HT1080 (cell line): ENCODE results near the gene SETX. TPM values are rescaled to one million over a fixed set of nuclear protein-coding genes. Genes with fewer than 3 reads are reported as not detected.

Source experiments
- DNase-seq: peaks from one replicate; pipeline ENCODE4 v3.0.0-alpha.2; 2015; ENCODE audit warnings: low read depth
- total RNA-seq: library from RNA; depleted of rRNA; stranded (reverse); fragments of >200 nt; shearing (Covaris generic); gene quantifications from 2 replicates; pipeline ENCODE4 v1.2.3, GENCODE V29; 2014

Gene SETX
- total RNA-seq, 1 experiment from 2014 or later: 16.1 TPM

- no peak for DNase-seq
These were observed 65.8 kb downstream of the SETX start for GRCh38 chr9:132288966-132289365.

- DNase-seq: peak; percentile 10
These were observed 66.4 kb downstream of the SETX start for GRCh38 chr9:132288361-132288760.

GRCh38 chr9:132287256-132287760, 67.5 kb downstream of the SETX start:
- no peak for DNase-seq

GRCh38 chr9:132283863-132284262, 70.9 kb downstream of the SETX start:
- DNase-seq: peak; percentile 3

GRCh38 chr9:132283165-132283564, 71.6 kb downstream of the SETX start:
- no peak for DNase-seq

- no peak for DNase-seq
These were observed 79.9 kb downstream of the SETX start for GRCh38 chr9:132274861-132275260.

- DNase-seq: peak; percentile 37
These were observed 84.9 kb downstream of the SETX start for GRCh38 chr9:132269704-132270516.

GRCh38 chr9:132268725-132269352, 85.9 kb downstream of the SETX start:
- peak; percentile 61 for DNase-seq

GRCh38 chr9:132267660-132268059, 87.1 kb downstream of the SETX start:
- no peak for DNase-seq

GRCh38 chr9:132266017-132266416, 88.8 kb downstream of the SETX start:
- DNase-seq: no peak

- no peak for DNase-seq
These were observed 93.9 kb downstream of the SETX start for GRCh38 chr9:132260846-132261245.

- no peak for DNase-seq
These were observed 104.2 kb downstream of the SETX start for GRCh38 chr9:132250324-132251262.

GRCh38 chr9:132249690-132250089, 105.1 kb downstream of the SETX start:
- DNase-seq: no peak

GRCh38 chr9:132249123-132249522, 105.7 kb downstream of the SETX start:
- no peak for DNase-seq

- DNase-seq: no peak
These were observed 106.8 kb downstream of the SETX start for GRCh38 chr9:132247942-132248341.

- DNase-seq: no peak
These were observed 109.3 kb downstream of the SETX start for GRCh38 chr9:132245465-132245864.

GRCh38 chr9:132244582-132245455, 110.0 kb downstream of the SETX start:
- DNase-seq: no peak

GRCh38 chr9:132243156-132244074, 111.4 kb downstream of the SETX start:
- DNase-seq: peak; percentile 41

GRCh38 chr9:132242621-132243155, 112.1 kb downstream of the SETX start:
- DNase-seq: no peak
